ENCODE data around the gene ABCB1.

GRCh38 chr7:87482115-87482514, 118.6 kb downstream of the ABCB1 start:
- TF ChIP-seq SMAD4 (CRISPR knock-in tag; conservative IDR thresholded peaks at IDR 0.05), result no peak
- no peak for TF ChIP-seq CREB5 (CRISPR knock-in tag; IDR thresholded peaks at IDR 0.05)
- TF ChIP-seq CTCF (IDR thresholded peaks at IDR 0.05 in 2 of 3, conservative IDR thresholded peaks at IDR 0.05 in 1 of 3; ENCODE audit: insufficient read depth in 2 of 3, low read depth in 1 of 3, low read length in 3 of 3), result no peak

Data from K562 (cell line).